ENCODE data around the gene CNST. TPM values are rescaled to one million over a fixed set of nuclear protein-coding genes. Genes with fewer than 3 reads are reported as not detected.

Gene CNST
- total and polyA plus RNA-seq, 2 donors from 2014 or later: 5.6 to 24.1 TPM

DNA sequence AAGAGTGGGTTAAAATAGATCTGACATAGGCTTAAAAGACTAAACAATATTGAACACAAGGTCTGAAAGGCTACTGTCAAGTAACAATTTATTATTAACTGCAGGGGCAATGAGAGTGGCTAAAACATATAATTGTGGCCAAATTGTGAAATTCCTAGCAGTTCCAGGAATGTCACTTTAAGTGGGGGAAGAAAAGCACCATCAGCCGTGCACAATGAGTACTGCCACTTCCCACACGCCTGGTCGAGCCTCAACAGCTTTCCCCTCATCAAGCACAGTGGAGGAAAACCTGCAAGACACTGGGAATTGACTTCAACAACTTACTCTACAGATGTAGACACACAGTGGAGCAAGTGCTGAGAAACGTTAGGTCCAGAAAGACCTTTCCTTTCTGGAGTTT, 16.6 kb upstream of the CNST start:
- TF ChIP-seq, protein P1, sequence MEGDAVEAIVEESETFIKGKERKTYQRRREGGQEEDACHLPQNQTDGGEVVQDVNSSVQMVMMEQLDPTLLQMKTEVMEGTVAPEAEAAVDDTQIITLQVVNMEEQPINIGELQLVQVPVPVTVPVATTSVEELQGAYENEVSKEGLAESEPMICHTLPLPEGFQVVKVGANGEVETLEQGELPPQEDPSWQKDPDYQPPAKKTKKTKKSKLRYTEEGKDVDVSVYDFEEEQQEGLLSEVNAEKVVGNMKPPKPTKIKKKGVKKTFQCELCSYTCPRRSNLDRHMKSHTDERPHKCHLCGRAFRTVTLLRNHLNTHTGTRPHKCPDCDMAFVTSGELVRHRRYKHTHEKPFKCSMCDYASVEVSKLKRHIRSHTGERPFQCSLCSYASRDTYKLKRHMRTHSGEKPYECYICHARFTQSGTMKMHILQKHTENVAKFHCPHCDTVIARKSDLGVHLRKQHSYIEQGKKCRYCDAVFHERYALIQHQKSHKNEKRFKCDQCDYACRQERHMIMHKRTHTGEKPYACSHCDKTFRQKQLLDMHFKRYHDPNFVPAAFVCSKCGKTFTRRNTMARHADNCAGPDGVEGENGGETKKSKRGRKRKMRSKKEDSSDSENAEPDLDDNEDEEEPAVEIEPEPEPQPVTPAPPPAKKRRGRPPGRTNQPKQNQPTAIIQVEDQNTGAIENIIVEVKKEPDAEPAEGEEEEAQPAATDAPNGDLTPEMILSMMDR (IDR thresholded peaks at IDR 0.05; ENCODE audit: borderline replicate concordance, extremely low read depth, insufficient read depth): no peak
- DNase-seq: no peak
- peaks cover 4 to 27% (median 14%) of the 10 kb centered on the region in 3 donors for H3K36me3 ChIP-seq (ENCODE audit: control insufficient read depth in 2 of 3, insufficient read depth in 3 of 3, low read length in 3 of 3)
- H3K27me3 ChIP-seq (ENCODE audit: control insufficient read depth, insufficient read depth, low read length): no peaks in the 10 kb centered on the region
- FAIRE-seq: no peak
- H3K9me3 ChIP-seq (ENCODE audit: control insufficient read depth in 2 of 3, insufficient read depth in 1 of 3, low read length in 3 of 3): no peaks in the 10 kb centered on the region
- H3K27ac ChIP-seq (ENCODE audit: low read depth in 2 of 2, low read length in 2 of 2): no peak overlapping the region
- no peak overlapping the region for H3K4me3 ChIP-seq (ENCODE audit: low read length in 3 of 3)
- intact Hi-C loops (cut with DNase I): no loop called here
- H3K9ac ChIP-seq (ENCODE audit: low read length in 3 of 3): no peak overlapping the region
- no peaks in the 10 kb centered on the region for H3K4me1 ChIP-seq (ENCODE audit: control insufficient read depth in 2 of 3, insufficient read depth in 2 of 3, low read depth in 1 of 3, low read length in 3 of 3)

- intact Hi-C loops (cut with DNase I): no loop called here
- peaks cover 6 to 27% (median 15%) of the 10 kb centered on the region in 3 donors for H3K36me3 ChIP-seq (ENCODE audit: control insufficient read depth in 2 of 3, insufficient read depth in 3 of 3, low read length in 3 of 3)
- no peak overlapping the region for H3K27ac ChIP-seq (ENCODE audit: low read depth in 2 of 2, low read length in 2 of 2)
- no peaks in the 10 kb centered on the region for H3K9me3 ChIP-seq (ENCODE audit: control insufficient read depth in 2 of 3, insufficient read depth in 1 of 3, low read length in 3 of 3)
- H3K27me3 ChIP-seq (ENCODE audit: control insufficient read depth, insufficient read depth, low read length): no peaks in the 10 kb centered on the region
- TF ChIP-seq, protein P1 (IDR thresholded peaks at IDR 0.05; ENCODE audit: borderline replicate concordance, extremely low read depth, insufficient read depth): no peak
- no peaks in the 10 kb centered on the region for H3K4me1 ChIP-seq (ENCODE audit: control insufficient read depth in 2 of 3, insufficient read depth in 2 of 3, low read depth in 1 of 3, low read length in 3 of 3)
- no peak for FAIRE-seq
- DNase-seq: no peak
- no peak overlapping the region for H3K4me3 ChIP-seq (ENCODE audit: low read length in 3 of 3)
- no peak overlapping the region for H3K9ac ChIP-seq (ENCODE audit: low read length in 3 of 3)
Observed at GRCh38 chr1:246550402-246550801, 15.9 kb upstream of the CNST start.

DNA sequence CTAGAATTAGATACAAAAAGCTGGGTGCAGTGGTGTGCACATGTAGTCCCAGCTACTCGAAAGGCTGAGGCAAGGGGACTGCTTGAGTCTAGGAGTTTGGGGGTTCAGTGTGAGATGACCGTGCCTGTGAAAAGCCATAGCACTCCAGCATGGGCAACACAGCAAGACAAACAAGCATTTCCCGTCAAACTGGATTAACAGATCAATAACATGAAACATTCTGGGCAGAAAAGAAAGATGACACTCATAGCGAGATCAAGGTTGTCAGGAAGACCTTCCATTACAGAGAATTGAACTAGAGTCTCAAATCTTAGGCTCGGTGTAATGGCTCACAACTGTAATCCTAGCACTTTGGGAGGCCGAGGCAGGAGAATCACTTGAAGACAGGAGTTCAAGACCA, 14.1 kb upstream of the CNST start:
- Histone ChIP-seq H3K27me3 (ENCODE audit: control insufficient read depth, insufficient read depth, low read length) (no peaks in the 10 kb centered on the region), H3K9me3 (ENCODE audit: control insufficient read depth in 2 of 3, insufficient read depth in 1 of 3, low read length in 3 of 3) (no peaks in the 10 kb centered on the region), H3K36me3 (ENCODE audit: control insufficient read depth in 2 of 3, insufficient read depth in 3 of 3, low read length in 3 of 3) (peaks cover 9 to 39% (median 18%) of the 10 kb centered on the region in 3 donors), H3K4me1 (ENCODE audit: control insufficient read depth in 2 of 3, insufficient read depth in 2 of 3, low read depth in 1 of 3, low read length in 3 of 3) (no peaks in the 10 kb centered on the region), H3K9ac (ENCODE audit: low read length in 3 of 3) (no peak overlapping the region), H3K27ac (ENCODE audit: low read depth in 2 of 2, low read length in 2 of 2) (no peak overlapping the region), H3K4me3 (ENCODE audit: low read length in 3 of 3) (no peak overlapping the region)
- DNase-seq: no peak
- TF ChIP-seq, protein P1 (IDR thresholded peaks at IDR 0.05; ENCODE audit: borderline replicate concordance, extremely low read depth, insufficient read depth): no peak
- FAIRE-seq: no peak
- intact Hi-C loops (cut with DNase I): no loop called here

- Histone ChIP-seq H3K36me3 (ENCODE audit: control insufficient read depth in 2 of 3, insufficient read depth in 3 of 3, low read length in 3 of 3) (peaks cover 6 to 36% (median 18%) of the 10 kb centered on the region in 3 donors), H3K9me3 (ENCODE audit: control insufficient read depth in 2 of 3, insufficient read depth in 1 of 3, low read length in 3 of 3) (no peaks in the 10 kb centered on the region), H3K9ac (ENCODE audit: low read length in 3 of 3) (no peak overlapping the region), H3K27ac (ENCODE audit: low read depth in 2 of 2, low read length in 2 of 2) (no peak overlapping the region), H3K4me3 (ENCODE audit: low read length in 3 of 3) (no peak overlapping the region), H3K27me3 (ENCODE audit: control insufficient read depth, insufficient read depth, low read length) (no peaks in the 10 kb centered on the region), H3K4me1 (ENCODE audit: control insufficient read depth in 2 of 3, insufficient read depth in 2 of 3, low read depth in 1 of 3, low read length in 3 of 3) (no peaks in the 10 kb centered on the region)
- TF ChIP-seq, protein P1 (IDR thresholded peaks at IDR 0.05; ENCODE audit: borderline replicate concordance, extremely low read depth, insufficient read depth): no peak
- no peak for FAIRE-seq
- intact Hi-C loops (cut with DNase I): no loop called here
- DNase-seq: no peak
Observed at GRCh38 chr1:246554201-246554600, 12.1 kb upstream of the CNST start.

Data from kidney (tissue), 14 donors.